Fibroblast of skin of back (primary cell): ENCODE data around the gene TRPM3. TPM values are rescaled to one million over a fixed set of nuclear protein-coding genes. Genes with fewer than 3 reads are reported as not detected.
A peak's percentile ranks its signal among the peaks of the same experiment; 100 is the strongest.

Experiments
- DNase-seq: peaks from one replicate; pipeline ENCODE4 v3.0.0-alpha.2; 2013
- polyA plus RNA-seq, 2 experiments: library from polyadenylated mRNA; unstranded; fragments of 120-200 nt; gene quantifications; one replicate each; pipeline ENCODE4 v1.2.1, GENCODE V29; 2013; ENCODE audit not compliant: insufficient read length in 2 of 2

TRPM3 gene
- polyA plus RNA-seq (2013, experiment 1 of 2; ENCODE audit: insufficient read length) = 0.06 TPM
- polyA plus RNA-seq (2013, experiment 2 of 2; ENCODE audit: insufficient read length) = 0.11 TPM

DNA sequence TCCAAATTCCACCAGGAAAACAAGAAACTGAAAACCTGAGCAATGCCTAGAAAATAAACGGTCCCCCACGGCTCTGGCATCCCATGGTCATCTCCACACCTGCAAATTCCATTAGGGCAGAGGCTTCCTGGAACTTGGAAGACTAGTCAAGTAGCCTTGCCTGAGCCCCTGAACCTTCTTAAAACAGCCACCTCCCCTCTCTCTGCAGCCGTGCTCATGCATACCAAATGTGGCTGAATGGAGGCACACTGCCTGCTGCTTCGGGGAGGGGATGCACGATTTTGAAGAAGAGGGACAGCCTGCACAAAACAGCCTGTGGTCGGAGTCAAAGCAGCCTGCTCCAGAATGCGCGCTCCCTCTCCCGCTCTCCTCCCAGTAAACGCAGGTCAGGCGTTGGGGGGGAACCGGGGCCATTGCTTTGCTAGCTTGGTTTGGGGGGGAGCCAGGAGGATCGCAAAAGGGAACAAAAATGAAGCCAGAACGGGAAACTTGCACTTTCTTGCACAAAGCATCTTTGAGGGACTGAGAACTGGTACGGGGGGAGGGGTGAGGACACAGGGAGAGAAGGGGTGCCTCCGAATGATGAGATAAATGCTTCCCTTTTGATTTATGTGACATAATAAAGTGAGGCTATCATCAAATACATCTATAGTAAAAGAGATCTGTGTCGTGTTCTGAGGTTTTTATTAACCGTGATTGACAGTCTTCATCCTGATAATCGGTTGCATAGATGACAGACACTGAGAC is at the start of gene TRPM3:
TSS of gene TRPM3 (minus strand) at position 347 of the 747 bp plus-strand sequence. CDS start at position 80, 267 bp downstream.
- no peak for DNase-seq

DNA sequence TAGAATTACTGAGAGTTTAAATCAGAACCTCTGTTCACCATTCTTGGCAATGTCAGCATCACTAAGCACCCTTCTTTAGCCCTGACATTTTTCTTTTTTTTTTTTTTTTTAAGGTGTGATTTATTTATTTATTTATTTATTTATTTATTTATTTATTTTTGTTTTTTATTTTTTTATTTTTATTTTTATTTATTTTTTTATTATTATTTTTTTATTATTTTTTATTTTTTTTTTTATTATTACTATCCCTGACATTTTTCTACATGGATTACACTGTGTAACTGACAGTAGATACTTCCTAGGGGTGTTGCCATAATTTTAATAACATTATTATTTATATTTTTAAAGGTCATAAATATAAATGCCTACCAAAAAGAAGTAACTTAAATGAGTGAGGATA is 47.0 kb upstream of the TRPM3 start:
- DNase-seq = no peak

DNA sequence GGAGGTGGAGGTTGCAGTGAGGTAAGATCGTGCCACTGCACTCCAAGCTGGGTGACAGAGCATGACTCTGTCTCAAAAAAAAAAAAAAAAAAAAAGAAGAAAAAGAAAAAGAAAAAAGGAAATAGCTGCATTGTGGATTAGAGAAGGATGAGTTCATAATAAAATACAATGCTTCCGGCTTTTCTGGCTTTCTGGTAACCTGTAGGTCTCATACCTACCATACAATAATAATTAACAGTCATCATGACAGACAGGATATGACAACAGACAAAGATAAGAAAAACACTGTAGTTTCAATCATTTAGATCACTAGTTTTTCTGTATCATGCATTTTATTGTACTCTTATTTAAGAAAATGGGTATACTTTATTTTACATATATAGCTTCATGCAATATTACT is 40.7 kb upstream of the TRPM3 start:
- DNase-seq = no peak

DNA sequence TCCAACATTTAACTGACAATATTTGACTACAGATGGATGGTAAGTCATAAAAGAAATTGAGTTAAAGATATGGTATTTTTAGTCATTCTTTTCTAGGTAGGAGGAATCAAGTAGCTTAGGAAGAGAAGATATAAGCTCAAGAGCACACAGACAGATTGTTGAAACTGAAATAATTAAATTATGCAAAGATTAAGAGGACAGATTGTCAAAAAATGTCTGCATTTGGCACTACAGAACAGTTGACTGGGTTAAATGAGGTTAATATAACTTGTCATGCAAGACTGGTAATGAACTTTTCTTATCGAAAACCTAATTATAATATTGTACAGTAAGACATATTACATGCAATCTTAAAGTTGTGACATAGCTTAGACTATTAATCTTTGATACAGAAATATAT is 36.3 kb upstream of the TRPM3 start:
- DNase-seq = no peak

DNA sequence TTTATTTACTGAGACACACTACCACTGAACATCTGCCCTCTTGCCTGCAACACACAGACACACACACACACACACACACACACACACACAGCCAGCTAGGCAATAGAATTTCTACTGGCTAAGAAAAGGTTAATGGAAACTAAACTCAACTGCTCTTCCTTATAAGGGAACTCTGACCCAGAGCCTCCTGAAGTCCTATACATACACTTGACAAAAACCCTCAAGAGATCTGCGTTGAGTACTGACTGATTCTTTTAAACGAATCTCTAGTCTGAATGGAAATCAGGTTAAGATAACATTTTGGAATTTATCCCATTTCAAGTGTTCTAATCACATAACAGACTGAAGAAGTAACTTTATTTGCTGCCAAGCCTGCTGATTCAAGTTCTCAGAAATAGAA is 25.9 kb upstream of the TRPM3 start:
- DNase-seq = no peak

GRCh38 chr9:71146511-71146910 is 25.1 kb upstream of the TRPM3 start:
- DNase-seq = no peak

GRCh38 chr9:71145179-71145578 is 23.8 kb upstream of the TRPM3 start:
- DNase-seq = peak; percentile 1

DNA sequence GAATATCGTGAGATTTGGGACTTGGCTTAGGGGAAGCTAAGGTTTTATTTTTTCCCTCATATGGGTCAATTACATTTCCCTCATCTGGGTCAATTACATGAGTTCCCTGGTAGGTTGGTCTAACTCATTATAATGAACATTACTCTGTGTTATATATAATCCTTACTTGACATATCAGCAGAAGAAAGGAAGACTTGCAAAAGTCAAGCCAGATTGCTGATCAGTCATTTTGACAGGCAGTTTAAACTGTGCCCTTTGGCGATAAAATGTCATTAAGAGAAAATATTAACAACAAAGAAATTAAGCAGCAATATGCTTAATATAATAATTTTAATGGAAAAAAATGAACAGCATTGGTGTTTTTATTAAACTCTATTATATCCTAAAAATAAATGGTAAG is 23.1 kb upstream of the TRPM3 start:
- no peak for DNase-seq

DNA sequence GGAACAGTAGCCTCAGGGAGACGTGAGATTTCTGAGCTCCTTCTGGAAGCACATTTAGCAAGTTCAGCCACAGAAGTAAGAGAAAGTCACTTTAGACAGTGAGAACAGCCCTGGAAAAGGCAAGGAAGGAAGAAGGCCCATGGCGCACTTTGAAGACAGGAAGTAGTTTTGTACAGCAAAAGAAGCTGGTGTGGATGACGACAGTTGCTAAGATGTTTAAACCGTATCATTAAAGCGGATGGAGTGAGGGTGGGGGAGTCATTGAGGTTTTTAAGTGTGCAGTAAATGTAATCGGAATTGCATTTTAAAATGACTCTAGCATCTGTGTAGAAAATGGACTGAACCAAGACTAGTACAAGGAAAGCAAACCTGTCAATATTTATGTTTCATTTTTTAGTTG is 15.3 kb upstream of the TRPM3 start:
- DNase-seq = no peak

GRCh38 chr9:71131145-71131544 is 9.7 kb upstream of the TRPM3 start:
- no peak for DNase-seq

DNA sequence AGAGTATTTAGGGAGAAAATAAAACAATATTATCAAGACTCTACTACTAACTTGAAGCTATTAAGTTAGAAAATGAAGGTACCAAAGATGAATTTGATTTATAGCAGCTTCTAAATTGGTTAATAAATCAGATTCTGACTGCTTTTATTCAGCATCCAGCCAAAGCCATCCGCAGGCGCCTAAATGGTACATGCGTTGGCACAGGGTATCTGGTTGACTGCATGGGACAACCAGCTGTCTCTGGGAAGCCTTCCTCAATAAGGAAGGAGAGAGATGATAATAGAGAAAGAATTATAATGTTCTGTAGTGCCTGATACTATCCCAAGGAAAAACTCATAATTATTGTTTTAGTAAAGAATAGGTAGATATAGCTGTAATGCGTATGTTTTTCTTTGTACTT is 9.1 kb upstream of the TRPM3 start:
- no peak for DNase-seq

DNA sequence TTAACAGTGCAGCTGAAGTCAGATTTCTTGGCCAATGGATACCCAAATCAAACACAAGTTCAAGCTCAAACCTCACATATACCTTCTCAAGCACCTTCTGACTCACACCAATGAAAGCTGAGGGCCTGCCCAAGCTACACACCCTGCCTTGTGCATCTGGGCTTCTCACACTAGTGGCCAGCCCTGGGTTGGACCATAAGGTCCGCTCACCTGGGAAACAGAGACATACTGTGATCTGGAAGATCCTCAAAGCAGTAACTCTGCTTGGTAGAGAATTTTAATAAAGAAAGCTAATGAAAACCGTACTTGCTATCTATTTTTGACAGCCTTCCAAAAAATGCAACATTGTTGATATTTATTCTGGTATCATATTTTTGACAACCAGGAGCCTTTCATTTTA is 7.4 kb upstream of the TRPM3 start:
- DNase-seq = no peak

DNA sequence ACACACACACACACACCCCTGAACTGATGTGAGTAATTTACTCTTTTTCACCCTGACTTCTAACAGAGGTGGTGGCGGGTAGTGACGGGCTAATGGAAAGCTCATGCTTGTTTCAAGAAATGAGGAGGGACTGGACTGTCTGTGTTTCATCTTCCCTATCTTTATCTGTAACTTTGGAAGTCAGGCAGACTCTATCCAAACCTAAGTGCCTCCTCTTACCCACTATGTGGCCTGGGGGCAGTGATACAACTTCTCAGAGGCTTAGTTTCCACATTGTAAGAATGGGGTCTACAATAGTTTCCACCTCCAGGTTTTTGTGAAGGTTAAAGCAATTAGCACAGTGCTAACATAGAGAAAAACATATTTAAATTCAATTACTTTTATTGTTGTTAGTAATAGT is 5.9 kb upstream of the TRPM3 start:
- no peak for DNase-seq

DNA sequence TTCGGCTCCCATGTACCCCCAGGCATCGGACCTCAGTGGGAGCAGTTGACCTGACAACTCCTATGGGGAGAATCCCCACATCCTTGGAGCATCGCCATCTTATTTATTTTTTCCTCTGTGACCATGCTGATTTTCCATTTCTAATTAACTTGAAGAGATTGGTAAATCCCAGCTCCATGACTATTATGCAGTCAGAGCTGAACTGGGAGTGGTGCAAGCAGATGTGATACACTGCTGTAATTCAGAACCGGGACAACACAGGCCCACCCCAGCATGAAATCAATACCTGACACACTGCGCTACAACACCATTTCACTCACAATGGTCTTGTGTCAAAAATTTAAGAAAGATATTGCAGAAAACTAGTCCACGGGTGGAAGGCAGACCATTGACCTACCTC is 1.0 kb upstream of the TRPM3 start:
- no peak for DNase-seq

GRCh38 chr9:71122022-71122275 is 528 bp upstream of the TRPM3 start:
- DNase-seq = no peak

- DNase-seq = no peak
Observed at GRCh38 chr9:71120501-71121247, 747 bp downstream of the TRPM3 start.

DNA sequence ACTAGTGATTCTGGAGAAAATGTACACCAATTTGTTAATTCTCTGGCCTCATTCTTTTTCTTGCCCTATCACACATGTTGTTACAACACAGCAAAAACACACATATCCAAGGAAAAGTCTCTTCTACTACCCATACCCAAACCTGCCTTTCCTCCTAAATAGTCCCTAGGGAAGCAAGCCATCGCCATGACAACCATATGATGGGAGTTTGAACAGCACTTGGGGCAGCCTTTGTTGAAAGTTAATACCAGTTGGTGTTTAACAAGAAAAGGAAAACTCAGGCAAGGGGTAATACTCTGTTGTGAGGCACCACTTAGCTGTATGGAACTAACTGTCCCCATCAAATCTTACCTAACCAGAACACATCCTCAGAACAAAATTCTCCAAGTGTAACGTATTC is 1.7 kb downstream of the TRPM3 start:
- DNase-seq = no peak

DNA sequence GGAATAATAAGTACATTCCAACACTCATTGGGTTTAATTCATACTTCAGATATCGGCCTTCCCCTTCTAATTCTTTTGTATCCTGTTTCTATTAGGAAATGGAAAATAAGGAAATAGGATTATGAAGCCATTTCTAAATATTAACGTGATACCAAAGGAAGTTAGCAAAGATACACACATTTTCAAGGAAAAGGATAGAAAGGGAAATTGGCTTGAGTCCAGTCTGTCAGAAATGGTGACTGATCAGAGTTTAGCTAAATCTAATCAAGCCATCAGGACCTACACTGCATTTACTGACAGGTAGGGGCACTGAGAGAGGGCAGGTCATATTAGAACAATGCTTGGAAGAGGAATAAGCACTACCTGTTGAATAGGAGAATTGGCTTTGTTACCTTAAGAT is 3.1 kb downstream of the TRPM3 start:
- DNase-seq = no peak

DNA sequence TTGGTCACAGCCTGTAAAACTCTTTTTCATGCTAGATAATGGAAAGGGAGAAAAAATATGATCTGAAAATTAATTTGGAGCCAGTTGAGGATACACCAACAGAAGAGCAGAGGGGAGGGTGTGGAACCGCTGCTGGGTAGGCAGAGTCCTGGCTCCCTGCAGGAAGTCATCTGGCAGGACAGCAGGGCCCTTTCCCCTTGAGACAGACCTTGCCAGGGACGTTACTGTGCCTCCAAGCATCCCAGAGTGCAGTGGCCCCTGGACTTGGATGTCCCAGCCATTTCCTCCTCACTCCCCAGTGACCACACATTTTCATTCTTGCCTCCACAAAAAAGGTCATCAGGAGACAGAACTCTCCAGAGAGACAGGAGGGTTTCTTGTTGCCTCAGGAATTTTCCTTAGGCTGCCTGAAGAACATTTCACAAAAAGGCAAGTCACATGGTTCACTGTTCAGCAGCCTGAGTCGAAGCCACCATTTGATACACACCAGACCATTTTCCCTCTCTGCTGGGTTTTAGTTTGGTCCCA is 5.9 kb downstream of the TRPM3 start:
- DNase-seq = no peak

GRCh38 chr9:71112866-71113265 is 8.6 kb downstream of the TRPM3 start:
- DNase-seq = no peak

- no peak for DNase-seq
Observed at GRCh38 chr9:71108937-71109336, 12.5 kb downstream of the TRPM3 start.

DNA sequence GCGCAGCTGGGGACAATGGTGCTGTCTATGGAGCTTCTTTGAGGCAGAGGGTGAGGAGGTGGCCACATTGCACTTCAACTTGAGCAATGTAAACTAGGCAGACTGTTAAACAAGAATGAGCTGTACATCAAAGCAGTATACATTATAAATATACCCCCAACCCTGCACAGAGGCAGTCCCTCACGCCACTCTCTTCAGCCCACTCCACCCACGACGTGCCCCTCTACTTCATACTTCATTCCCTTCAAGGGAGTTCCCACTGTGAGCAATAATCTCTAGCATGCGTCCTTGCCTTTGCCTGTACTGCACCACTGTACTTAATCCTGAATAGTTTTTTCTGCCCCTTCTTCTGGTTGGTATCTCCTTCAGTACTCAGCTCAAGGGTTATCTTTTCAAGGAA is 14.4 kb downstream of the TRPM3 start:
- no peak for DNase-seq

GRCh38 chr9:71105192-71105591 is 16.2 kb downstream of the TRPM3 start:
- DNase-seq = no peak

DNA sequence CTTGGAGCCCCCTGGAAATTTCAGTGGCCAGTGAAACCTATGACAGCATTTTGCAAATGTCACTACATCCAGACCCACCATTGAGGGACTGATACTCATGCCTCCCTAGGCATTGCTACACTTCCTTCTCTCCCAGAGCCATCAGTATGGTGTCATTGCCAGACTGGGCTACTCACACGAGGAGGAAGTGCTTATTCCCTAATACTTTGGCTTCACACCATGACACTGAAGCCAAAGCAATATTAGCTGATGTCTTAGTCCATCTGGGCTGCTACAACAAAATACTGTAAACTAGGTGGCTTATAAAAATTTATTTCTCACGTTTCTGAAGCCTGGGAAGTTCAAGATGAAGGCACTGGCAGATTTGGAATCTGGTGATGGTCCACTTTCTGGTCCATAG is 22.6 kb downstream of the TRPM3 start:
- no peak for DNase-seq
